HCT116 (cell line): ENCODE data around the gene TMEM215.

Source experiments
- CEBPB ChIP-seq: IDR thresholded peaks from 2 replicates; pipeline ENCODE4 v1.6.1; 2012; ENCODE audit warnings: low read depth
- EGR1 ChIP-seq: IDR thresholded peaks from 2 replicates; pipeline ENCODE4 v1.6.1; 2012; ENCODE audit warnings: low read depth
- EZH2 ChIP-seq: fragments of 200-600 bp; sonication (generic); IDR thresholded peaks from 2 replicates; pipeline ENCODE4 v1.6.1; 2017; ENCODE audit warnings: antibody characterized with exemption, mixed run types
- EZH2phosphoT487 ChIP-seq: fragments of 200-600 bp; IDR thresholded peaks from 2 replicates; pipeline ENCODE4 v1.6.1; 2018; ENCODE audit warnings: antibody characterized with exemption, borderline replicate concordance
- JUND ChIP-seq: IDR thresholded peaks from 2 replicates; pipeline ENCODE4 v1.6.1; 2012
- MAX ChIP-seq: IDR thresholded peaks from 2 replicates; pipeline ENCODE4 v1.6.1; 2012
- POLR2A ChIP-seq: IDR thresholded peaks from 2 replicates; pipeline ENCODE4 v1.7.0; 2011; ENCODE audit warnings: borderline replicate concordance; ENCODE audit not compliant: insufficient read depth, insufficient read length; ENCODE audit errors: extremely low read depth
- POLR2AphosphoS5 ChIP-seq: IDR thresholded peaks from 2 replicates; pipeline ENCODE4 v1.6.1; 2011; ENCODE audit warnings: mild to moderate bottlenecking, low read depth, low read length, moderate library complexity
- REST ChIP-seq: IDR thresholded peaks from 2 replicates; pipeline ENCODE4 v1.6.1; 2012; ENCODE audit warnings: low read depth
- SIN3A ChIP-seq: IDR thresholded peaks from 2 replicates; pipeline ENCODE4 v1.6.1; 2012; ENCODE audit warnings: low read depth
- SRF ChIP-seq: IDR thresholded peaks from 2 replicates; pipeline ENCODE4 v1.6.1; 2012; ENCODE audit warnings: low read depth
- ZNF274 ChIP-seq: fragments of 200-500 bp; sonication (Bioruptor generic); IDR thresholded peaks from 2 replicates; pipeline ENCODE4 v1.6.1; 2014; ENCODE audit warnings: mild to moderate bottlenecking, low read depth, low read length, inconsistent platforms
- TF ChIP-seq, protein P1 (sequence below), 3 experiments: fragments of 200-600 bp in 1 of 3; sonication (generic) in 1 of 3; IDR thresholded peaks in 2 of 3; conservative IDR thresholded peaks in 1 of 3; 2 replicates each; pipeline ENCODE4 v1.5.1; 2012 to 2017; ENCODE audit warnings: low read depth in 2 of 3, low read length in 2 of 3, antibody characterized with exemption in 1 of 3, borderline replicate concordance in 1 of 3, control low read depth in 1 of 3, mild to moderate bottlenecking in 1 of 3, mixed read lengths in 1 of 3, mixed run types in 1 of 3, moderate library complexity in 1 of 3; ENCODE audit not compliant: insufficient read depth in 1 of 3

GRCh38 chr9:32742296-32742695 is 41.0 kb upstream of the TMEM215 start:
- TF ChIP-seq, protein P1, sequence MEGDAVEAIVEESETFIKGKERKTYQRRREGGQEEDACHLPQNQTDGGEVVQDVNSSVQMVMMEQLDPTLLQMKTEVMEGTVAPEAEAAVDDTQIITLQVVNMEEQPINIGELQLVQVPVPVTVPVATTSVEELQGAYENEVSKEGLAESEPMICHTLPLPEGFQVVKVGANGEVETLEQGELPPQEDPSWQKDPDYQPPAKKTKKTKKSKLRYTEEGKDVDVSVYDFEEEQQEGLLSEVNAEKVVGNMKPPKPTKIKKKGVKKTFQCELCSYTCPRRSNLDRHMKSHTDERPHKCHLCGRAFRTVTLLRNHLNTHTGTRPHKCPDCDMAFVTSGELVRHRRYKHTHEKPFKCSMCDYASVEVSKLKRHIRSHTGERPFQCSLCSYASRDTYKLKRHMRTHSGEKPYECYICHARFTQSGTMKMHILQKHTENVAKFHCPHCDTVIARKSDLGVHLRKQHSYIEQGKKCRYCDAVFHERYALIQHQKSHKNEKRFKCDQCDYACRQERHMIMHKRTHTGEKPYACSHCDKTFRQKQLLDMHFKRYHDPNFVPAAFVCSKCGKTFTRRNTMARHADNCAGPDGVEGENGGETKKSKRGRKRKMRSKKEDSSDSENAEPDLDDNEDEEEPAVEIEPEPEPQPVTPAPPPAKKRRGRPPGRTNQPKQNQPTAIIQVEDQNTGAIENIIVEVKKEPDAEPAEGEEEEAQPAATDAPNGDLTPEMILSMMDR (IDR thresholded peaks at IDR 0.05 in 2 of 3, conservative IDR thresholded peaks at IDR 0.05 in 1 of 3; ENCODE audit: borderline replicate concordance in 1 of 3, insufficient read depth in 1 of 3, low read depth in 2 of 3, low read length in 2 of 3) = no peak
- no peak for TF ChIP-seq MAX
- TF ChIP-seq EGR1 = no peak
- TF ChIP-seq REST = no peak
- TF ChIP-seq POLR2AphosphoS5 = no peak
- no peak for TF ChIP-seq SIN3A
- no peak for TF ChIP-seq SRF
- no peak for TF ChIP-seq EZH2phosphoT487
- no peak for TF ChIP-seq CEBPB
- no peak for TF ChIP-seq POLR2A
- TF ChIP-seq JUND = no peak
- no peak for TF ChIP-seq ZNF274
- no peak for TF ChIP-seq EZH2
